Transverse colon (tissue), 4 donors: ENCODE measurements around the gene ST6GAL2.

ENCODE experiments used
- EP300 ChIP-seq: sonication (generic); formaldehyde crosslinking; IDR thresholded peaks from one replicate; pipeline ENCODE4 v1.6.1; 2017; ENCODE audit warnings: antibody characterized with exemption, low read depth
- POLR2A ChIP-seq: fragments of 450-650 bp; IDR thresholded peaks from one replicate; pipeline ENCODE4 v1.6.1; 2016; ENCODE audit warnings: antibody characterized with exemption, mild to moderate bottlenecking, moderate library complexity
- POLR2AphosphoS5 ChIP-seq, 3 donors: sonication (generic); formaldehyde crosslinking; IDR thresholded peaks; one replicate each; pipeline ENCODE4 v1.6.1; 2016; ENCODE audit warnings: antibody characterized with exemption in 3 of 3
- TF ChIP-seq, protein P1 (sequence below), 5 experiments: fragments of 200-600 bp in 3 of 5; fragments of 450-650 bp in 2 of 5; sonication (generic) in 3 of 5; IDR thresholded peaks; 1 replicate in 2 of 5; 2 replicates in 3 of 5; pipeline ENCODE4 v1.5.1; 2016 to 2017; ENCODE audit warnings: antibody characterized with exemption in 5 of 5, inconsistent platforms in 3 of 5, mild to moderate bottlenecking in 2 of 5, moderate library complexity in 1 of 5

DNA sequence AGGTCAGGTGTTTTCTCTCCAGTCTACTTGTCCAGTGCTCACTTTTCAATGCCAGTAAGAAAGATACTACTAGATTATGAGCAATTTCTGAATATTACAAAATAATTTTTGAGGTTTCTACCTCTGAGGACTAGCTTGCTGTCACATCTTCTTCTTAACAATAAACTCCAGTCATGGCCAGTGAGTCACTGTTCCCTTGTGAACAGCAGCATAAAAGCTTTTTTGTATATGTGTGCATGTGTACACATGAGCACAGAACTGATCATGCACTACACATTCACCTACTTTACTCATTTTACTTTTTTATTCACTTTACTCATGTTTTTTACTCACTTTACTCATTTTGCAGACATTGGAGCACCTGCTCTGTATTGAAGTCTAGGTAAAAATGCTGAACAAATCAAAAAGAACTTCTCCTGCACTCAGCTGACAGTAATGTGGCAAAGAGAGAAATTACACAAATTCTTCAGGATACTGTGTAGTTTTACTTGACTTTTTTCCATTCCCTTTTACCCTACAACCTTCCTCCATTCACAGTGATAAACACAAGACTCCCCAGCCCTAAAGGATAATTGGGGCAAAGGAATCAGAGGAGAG is 28.0 kb downstream of the ST6GAL2 start:
- no peak for TF ChIP-seq EP300
- TF ChIP-seq POLR2A = no peak
- TF ChIP-seq, protein P1, sequence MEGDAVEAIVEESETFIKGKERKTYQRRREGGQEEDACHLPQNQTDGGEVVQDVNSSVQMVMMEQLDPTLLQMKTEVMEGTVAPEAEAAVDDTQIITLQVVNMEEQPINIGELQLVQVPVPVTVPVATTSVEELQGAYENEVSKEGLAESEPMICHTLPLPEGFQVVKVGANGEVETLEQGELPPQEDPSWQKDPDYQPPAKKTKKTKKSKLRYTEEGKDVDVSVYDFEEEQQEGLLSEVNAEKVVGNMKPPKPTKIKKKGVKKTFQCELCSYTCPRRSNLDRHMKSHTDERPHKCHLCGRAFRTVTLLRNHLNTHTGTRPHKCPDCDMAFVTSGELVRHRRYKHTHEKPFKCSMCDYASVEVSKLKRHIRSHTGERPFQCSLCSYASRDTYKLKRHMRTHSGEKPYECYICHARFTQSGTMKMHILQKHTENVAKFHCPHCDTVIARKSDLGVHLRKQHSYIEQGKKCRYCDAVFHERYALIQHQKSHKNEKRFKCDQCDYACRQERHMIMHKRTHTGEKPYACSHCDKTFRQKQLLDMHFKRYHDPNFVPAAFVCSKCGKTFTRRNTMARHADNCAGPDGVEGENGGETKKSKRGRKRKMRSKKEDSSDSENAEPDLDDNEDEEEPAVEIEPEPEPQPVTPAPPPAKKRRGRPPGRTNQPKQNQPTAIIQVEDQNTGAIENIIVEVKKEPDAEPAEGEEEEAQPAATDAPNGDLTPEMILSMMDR (IDR thresholded peaks at IDR 0.05) = no peak
- no peak for TF ChIP-seq POLR2AphosphoS5 (IDR thresholded peaks at IDR 0.05)
